IMR-90 (cell line): Measurements from ENCODE around the gene SGCA. TPM values are rescaled to one million over a fixed set of nuclear protein-coding genes. Genes with fewer than 3 reads are reported as not detected.

Source experiments
- ATAC-seq: fragments of 200-7000 bp; cut with Tn5 transposase; 2 replicates; pipeline ENCODE4 v1.9.1; 2020; ENCODE audit warnings: low read depth, mild to moderate bottlenecking, moderate library complexity
- BruUV-seq: library from RNA; stranded (reverse); fragments of 400-500 nt; replicated peaks from 2 replicates; lab custom pipeline; 2021; lab: Mats Ljungman, UMichigan
- CTCF ChIA-PET: fragments of 300-600 bp; formaldehyde crosslinking; extraction: SDS; loops from one replicate; lab custom pipeline; 2021; ENCODE audit warnings: antibody characterized with exemption; lab: Yijun Ruan, JAX
- POLR2A ChIA-PET: fragments of 300-600 bp; sonication (Branson Sonifier 250); formaldehyde crosslinking; loops from one replicate; lab custom pipeline; 2022; ENCODE audit warnings: antibody characterized with exemption; ENCODE audit not compliant: unreplicated experiment; lab: Charles Lee
- DNase-seq: peaks from one replicate; pipeline ENCODE4 v3.0.0; 2013
- H2AFZ ChIP-seq: replicated peaks from 2 replicates; pipeline ENCODE3; 2013; ENCODE audit warnings: low read length, mild to moderate bottlenecking; ENCODE audit not compliant: poor library complexity
- H2AK5ac ChIP-seq: 2 replicates; pipeline ENCODE4 v1.6.1; 2013; ENCODE audit warnings: low read depth, low read length, inconsistent platforms
- H2AK9ac ChIP-seq: replicated peaks from 2 replicates; pipeline ENCODE3; 2013; ENCODE audit warnings: mild to moderate bottlenecking, low read depth, low read length, moderate library complexity; ENCODE audit not compliant: poor library complexity
- H2BK120ac ChIP-seq: 2 replicates; pipeline ENCODE4 v1.6.1; 2013; ENCODE audit warnings: low read depth, low read length, inconsistent platforms
- H2BK15ac ChIP-seq: 3 replicates; pipeline ENCODE4 v1.6.1; 2013; ENCODE audit warnings: low read depth, low read length, inconsistent platforms
- H2BK20ac ChIP-seq: 2 replicates; pipeline ENCODE4 v1.6.1; 2013; ENCODE audit warnings: low read depth, mild to moderate bottlenecking, inconsistent platforms, low read length, moderate library complexity
- H2BK5ac ChIP-seq: 2 replicates; pipeline ENCODE4 v1.6.1; 2013; ENCODE audit warnings: mild to moderate bottlenecking, low read depth, low read length, inconsistent platforms; ENCODE audit not compliant: poor library complexity, severe bottlenecking
- H3K14ac ChIP-seq: replicated peaks from 2 replicates; pipeline ENCODE4 v1.6.1; 2013; ENCODE audit warnings: low read depth, low read length, inconsistent platforms
- H3K18ac ChIP-seq: 2 replicates; pipeline ENCODE4 v1.6.1; 2013; ENCODE audit warnings: low read depth, low read length, control low read depth
- H3K23ac ChIP-seq: 2 replicates; pipeline ENCODE4 v1.6.1; 2013; ENCODE audit warnings: low read depth, low read length, inconsistent platforms
- H3K27ac ChIP-seq: 2 replicates; pipeline ENCODE4 v1.5.1; 2013; ENCODE audit warnings: mild to moderate bottlenecking, control low read depth, low read length; ENCODE audit not compliant: insufficient read depth
- H3K27me3 ChIP-seq: 2 replicates; pipeline ENCODE4 v1.6.1; 2013; ENCODE audit warnings: low read length; ENCODE audit not compliant: control insufficient read depth, insufficient read depth
- H3K36me3 ChIP-seq: 2 replicates; pipeline ENCODE4 v1.6.1; 2013; ENCODE audit warnings: low read length, mixed read lengths; ENCODE audit not compliant: control insufficient read depth, insufficient read depth
- H3K4ac ChIP-seq: 2 replicates; pipeline ENCODE4 v1.6.1; 2013; ENCODE audit warnings: low read depth, low read length, inconsistent platforms
- H3K4me1 ChIP-seq: 2 replicates; pipeline ENCODE4 v1.6.1; 2013; ENCODE audit warnings: low read length, mixed read lengths; ENCODE audit not compliant: control insufficient read depth, insufficient read depth
- H3K4me2 ChIP-seq: 2 replicates; pipeline ENCODE4 v1.6.1; 2013; ENCODE audit warnings: low read depth, mild to moderate bottlenecking, control low read depth, low read length, moderate library complexity
- H3K4me3 ChIP-seq: 2 replicates; pipeline ENCODE4 v1.5.1; 2013; ENCODE audit warnings: low read depth, mild to moderate bottlenecking, control low read depth, low read length, moderate library complexity; ENCODE audit not compliant: insufficient read depth
- H3K56ac ChIP-seq: 2 replicates; pipeline ENCODE4 v1.6.1; 2013; ENCODE audit warnings: low read length, inconsistent platforms; ENCODE audit not compliant: insufficient read depth; ENCODE audit errors: extremely low read depth
- H3K79me1 ChIP-seq, 2 experiments: 2 replicates each; pipeline ENCODE4 v1.6.1; 2013; ENCODE audit warnings: low read length in 2 of 2, inconsistent platforms in 1 of 2, low read depth in 1 of 2
- H3K9ac ChIP-seq: 2 replicates; pipeline ENCODE4 v1.6.1; 2013; ENCODE audit warnings: low read depth, low read length, control low read depth
- H3K9me1 ChIP-seq: 2 replicates; pipeline ENCODE4 v1.6.1; 2013; ENCODE audit warnings: low read length, inconsistent platforms; ENCODE audit not compliant: insufficient read depth
- H3K9me3 ChIP-seq: 2 replicates; pipeline ENCODE4 v1.6.1; 2013; ENCODE audit warnings: low read length; ENCODE audit not compliant: control insufficient read depth, insufficient read depth
- H4K20me1 ChIP-seq: 2 replicates; pipeline ENCODE4 v1.6.1; 2013; ENCODE audit warnings: low read length, inconsistent platforms; ENCODE audit not compliant: insufficient read depth
- H4K5ac ChIP-seq: 2 replicates; pipeline ENCODE4 v1.6.1; 2013; ENCODE audit warnings: mild to moderate bottlenecking, low read depth, low read length, control low read depth
- H4K8ac ChIP-seq, 2 experiments: 2 replicates each; pipeline ENCODE4 v1.6.1; 2013; ENCODE audit warnings: low read depth in 2 of 2, low read length in 2 of 2, control low read depth in 1 of 2, inconsistent platforms in 1 of 2
- H4K91ac ChIP-seq: 2 replicates; pipeline ENCODE4 v1.6.1; 2013; ENCODE audit warnings: low read depth, low read length, inconsistent platforms; ENCODE audit not compliant: insufficient read depth
- MAZ ChIP-seq: IDR thresholded peaks from 2 replicates; pipeline ENCODE4 v1.6.1; 2012; ENCODE audit warnings: low read depth, mild to moderate bottlenecking, low read length, improper control_type of control experiment, moderate library complexity, borderline replicate concordance
- NFE2L2 ChIP-seq: fragments of 150-350 bp; IDR thresholded peaks from 2 replicates; pipeline ENCODE4 v1.6.1; 2016; ENCODE audit warnings: low read depth, mild to moderate bottlenecking, low read length
- RCOR1 ChIP-seq: IDR thresholded peaks from 2 replicates; pipeline ENCODE4 v1.6.1; 2012; ENCODE audit warnings: mild to moderate bottlenecking, low read length, improper control_type of control experiment; ENCODE audit not compliant: insufficient replicate concordance
- WGBS, 2 experiments: methylation state at CpG; one replicate each; pipeline versions ENCODE4 v1.1.5 to v1.1.7; 2013; ENCODE audit warnings: missing lambda C conversion rate in 2 of 2; ENCODE audit not compliant: insufficient read length in 1 of 2; ENCODE audit errors: extremely low coverage in 2 of 2; 5-methylcytosine and 5-hydroxymethylcytosine counted together
- dilution Hi-C: fragments of 300-500 bp; cut with HindIII; formaldehyde crosslinking; loops from one replicate; pipeline ENCODE4 v1.14.3; 2018; ENCODE audit warnings: low sequenced_read_pairs; ENCODE audit not compliant: unreplicated experiment
- in situ Hi-C: fragments of 300-500 bp; cut with MboI; formaldehyde crosslinking; loops from 3 replicates; pipeline ENCODE4 v1.14.3; 2019; ENCODE audit warnings: low sequenced_read_pairs, inconsistent platforms, mixed read lengths
- intact Hi-C: fragments of 100-400 bp; cut with micrococcal nuclease; formaldehyde crosslinking; loops from 2 replicates; pipeline ENCODE4 v1.10.0; 2022
- polyA plus RNA-seq, 3 experiments: library from polyadenylated mRNA; depleted of rRNA; stranded (reverse); fragments of >200 nt; gene quantifications; 2 replicates each; pipeline ENCODE4 v1.2.3, GENCODE V29; 2012; ENCODE audit warnings: low replicate concordance in 1 of 3
- total RNA-seq: library from RNA; depleted of rRNA; stranded (reverse); fragments of >200 nt; gene quantifications from 2 replicates; pipeline ENCODE4 v1.2.3, GENCODE V29; 2012
- TF ChIP-seq, protein P1 (sequence below): conservative IDR thresholded peaks from 2 replicates; pipeline ENCODE4 v1.5.1; 2012; ENCODE audit warnings: mild to moderate bottlenecking, low read depth, low read length, improper control_type of control experiment
- TF ChIP-seq, protein P2 (sequence below): fragments of 150-350 bp; IDR thresholded peaks from 2 replicates; pipeline ENCODE4 v1.6.1; 2017; ENCODE audit warnings: mild to moderate bottlenecking, antibody characterized with exemption, low read length, low read depth

Gene SGCA
- total and polyA plus RNA-seq, 2 of the 4 experiments (the other 2 are of a cell fraction): 0.19 TPM; not detected in 1

- peak overlapping the region; percentile 94 for H2BK120ac ChIP-seq
- peak overlapping the region; percentile 64 for H3K4me2 ChIP-seq
- peak overlapping the region; percentile 87 for H3K27ac ChIP-seq
- 98% methylated on average over 5 of the region's 9 CpGs; no CpG with 5 or more reads in 1 of the 2 experiments for WGBS, 2 experiments
- H3K23ac ChIP-seq: peak overlapping the region; percentile 10; the same call in 1 of the 2 replicates
- H4K8ac ChIP-seq: peak overlapping the region; percentile 67
- H3K56ac ChIP-seq: peak overlapping the region; percentile 57; the same call in 1 of the 2 replicates
- dilution Hi-C loops (no loop called here), in situ Hi-C loops (no loop called here), intact Hi-C loops (no loop called here)
- peak overlapping the region; percentile 86 for H4K5ac ChIP-seq
- H3K9me3 ChIP-seq: peaks cover 5% of the 10 kb centered on the region
- H3K18ac ChIP-seq: peak overlapping the region; percentile 94
- POLR2A ChIA-PET: interaction anchor here (0.9 to 1.3 kb wide), 7 partner anchors 11 to 47 kb away, joined by 3 to 8 read pairs (median 4); partner anchors contain the start of gene COL1A1
- DNase-seq: peak; percentile 68
- no peak overlapping the region for H3K4me3 ChIP-seq
- H2AFZ ChIP-seq: peak overlapping the region; percentile 2
- peak overlapping the region; percentile 92 for H2BK20ac ChIP-seq
- H4K91ac ChIP-seq: peak overlapping the region; percentile 96
- H3K4me1 ChIP-seq: peaks cover 37% of the 10 kb centered on the region
- CTCF ChIA-PET: interaction anchor here (0.5 kb wide), 1 partner anchor 128 kb away, joined by 4 read pairs; no protein-coding TSS in a partner anchor
- H3K9ac ChIP-seq: peak overlapping the region; percentile 73
- H2AK9ac ChIP-seq: peak overlapping the region; percentile 59
- peaks cover 19% of the 10 kb centered on the region for H3K9me1 ChIP-seq
- ATAC-seq: peak; percentile 52
- no peak for TF ChIP-seq NFE2L2
- no peak for TF ChIP-seq RCOR1
- TF ChIP-seq, protein P1, sequence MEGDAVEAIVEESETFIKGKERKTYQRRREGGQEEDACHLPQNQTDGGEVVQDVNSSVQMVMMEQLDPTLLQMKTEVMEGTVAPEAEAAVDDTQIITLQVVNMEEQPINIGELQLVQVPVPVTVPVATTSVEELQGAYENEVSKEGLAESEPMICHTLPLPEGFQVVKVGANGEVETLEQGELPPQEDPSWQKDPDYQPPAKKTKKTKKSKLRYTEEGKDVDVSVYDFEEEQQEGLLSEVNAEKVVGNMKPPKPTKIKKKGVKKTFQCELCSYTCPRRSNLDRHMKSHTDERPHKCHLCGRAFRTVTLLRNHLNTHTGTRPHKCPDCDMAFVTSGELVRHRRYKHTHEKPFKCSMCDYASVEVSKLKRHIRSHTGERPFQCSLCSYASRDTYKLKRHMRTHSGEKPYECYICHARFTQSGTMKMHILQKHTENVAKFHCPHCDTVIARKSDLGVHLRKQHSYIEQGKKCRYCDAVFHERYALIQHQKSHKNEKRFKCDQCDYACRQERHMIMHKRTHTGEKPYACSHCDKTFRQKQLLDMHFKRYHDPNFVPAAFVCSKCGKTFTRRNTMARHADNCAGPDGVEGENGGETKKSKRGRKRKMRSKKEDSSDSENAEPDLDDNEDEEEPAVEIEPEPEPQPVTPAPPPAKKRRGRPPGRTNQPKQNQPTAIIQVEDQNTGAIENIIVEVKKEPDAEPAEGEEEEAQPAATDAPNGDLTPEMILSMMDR: no peak
- TF ChIP-seq, protein P2, sequence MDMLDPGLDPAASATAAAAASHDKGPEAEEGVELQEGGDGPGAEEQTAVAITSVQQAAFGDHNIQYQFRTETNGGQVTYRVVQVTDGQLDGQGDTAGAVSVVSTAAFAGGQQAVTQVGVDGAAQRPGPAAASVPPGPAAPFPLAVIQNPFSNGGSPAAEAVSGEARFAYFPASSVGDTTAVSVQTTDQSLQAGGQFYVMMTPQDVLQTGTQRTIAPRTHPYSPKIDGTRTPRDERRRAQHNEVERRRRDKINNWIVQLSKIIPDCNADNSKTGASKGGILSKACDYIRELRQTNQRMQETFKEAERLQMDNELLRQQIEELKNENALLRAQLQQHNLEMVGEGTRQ: no peak
- TF ChIP-seq MAZ: 0 out of 2 replicates have a peak, but pooled peaks have one; percentile 25
- BruUV-seq: no TSS peak
- peak overlapping the region; percentile 94 for H3K14ac ChIP-seq
- H2BK5ac ChIP-seq: peak overlapping the region; percentile 95
- peak overlapping the region; percentile 84 for H2AK5ac ChIP-seq
- no peaks in the 10 kb centered on the region for H3K27me3 ChIP-seq
- peaks cover 4% of the 10 kb centered on the region; the same call in 1 of the 2 replicates for H4K20me1 ChIP-seq
- H3K36me3 ChIP-seq: no peaks in the 10 kb centered on the region
- H2BK15ac ChIP-seq: peak overlapping the region; percentile 87
- H3K79me1 ChIP-seq: peaks cover 13 to 43% of the 10 kb centered on the region in 2 experiments; a peak in 3 of 4 replicates
- H3K4ac ChIP-seq: peak overlapping the region; percentile 93
These were observed 55.6 kb downstream of the SGCA start for GRCh38 chr17:50221266-50221863.
